ENCODE measurements around the gene NKAIN2. TPM values are rescaled to one million over a fixed set of nuclear protein-coding genes. Genes with fewer than 3 reads are reported as not detected.

NKAIN2 gene
- polyA plus RNA-seq, 1 of the 3 experiments (the other 2 are of a cell fraction): not detected

- H3K9me3 ChIP-seq: no peaks in the 10 kb centered on the region
- H3F3A ChIP-seq (replicated peaks; ENCODE audit: insufficient read depth): no peaks in the 10 kb centered on the region
- no peaks in the 10 kb centered on the region for H3K4me1 ChIP-seq (ENCODE audit: control insufficient read depth in 1 of 2, insufficient read depth in 2 of 2, low read depth in 1 of 2, low read length in 1 of 2)
- H3K9me2 ChIP-seq: no peaks in the 10 kb centered on the region
- no peak overlapping the region for H3K27ac ChIP-seq (ENCODE audit: low read depth in 2 of 2, low read length in 1 of 2)
- no peaks in the 10 kb centered on the region for H3K79me2 ChIP-seq (ENCODE audit: insufficient read depth)
- H4K20me1 ChIP-seq (ENCODE audit: insufficient read depth): no peaks in the 10 kb centered on the region
- POLR2A ChIA-PET: no interaction called here
- no peak for DNase-seq
- H3K27me3 ChIP-seq (ENCODE audit: insufficient read depth): no peaks in the 10 kb centered on the region
- H3K4me2 ChIP-seq: no peak overlapping the region
- H3K9ac ChIP-seq: no peak overlapping the region
- CTCF ChIA-PET: no interaction called here
- WGBS (ENCODE audit: low lambda C conversion rate): 0% methylated on average over 3 of the region's 3 CpGs
- TF ChIP-seq RFX5 (IDR thresholded peaks at IDR 0.05; ENCODE audit: low read length): no peak
- TF ChIP-seq, protein P1, sequence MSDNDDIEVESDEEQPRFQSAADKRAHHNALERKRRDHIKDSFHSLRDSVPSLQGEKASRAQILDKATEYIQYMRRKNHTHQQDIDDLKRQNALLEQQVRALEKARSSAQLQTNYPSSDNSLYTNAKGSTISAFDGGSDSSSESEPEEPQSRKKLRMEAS (IDR thresholded peaks at IDR 0.05; ENCODE audit: low read depth): no peak
- TF ChIP-seq YY1 (IDR thresholded peaks at IDR 0.05; ENCODE audit: low read depth): no peak
- TF ChIP-seq, protein P2, sequence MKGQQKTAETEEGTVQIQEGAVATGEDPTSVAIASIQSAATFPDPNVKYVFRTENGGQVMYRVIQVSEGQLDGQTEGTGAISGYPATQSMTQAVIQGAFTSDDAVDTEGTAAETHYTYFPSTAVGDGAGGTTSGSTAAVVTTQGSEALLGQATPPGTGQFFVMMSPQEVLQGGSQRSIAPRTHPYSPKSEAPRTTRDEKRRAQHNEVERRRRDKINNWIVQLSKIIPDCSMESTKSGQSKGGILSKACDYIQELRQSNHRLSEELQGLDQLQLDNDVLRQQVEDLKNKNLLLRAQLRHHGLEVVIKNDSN (IDR thresholded peaks at IDR 0.05; ENCODE audit: borderline replicate concordance, low read depth): no peak
- no peak for TF ChIP-seq FOXJ3 (CRISPR knock-in tag; IDR thresholded peaks at IDR 0.05)
- TF ChIP-seq REST (IDR thresholded peaks at IDR 0.05; ENCODE audit: low read depth, low read length): no peak
- TF ChIP-seq EZH2phosphoT487 (IDR thresholded peaks at IDR 0.05; ENCODE audit: borderline replicate concordance, low read depth): no peak
- no peak overlapping the region for H2AFZ ChIP-seq (ENCODE audit: low read depth)
- H3K4me3 ChIP-seq (ENCODE audit: low read depth in 2 of 2, low read length in 1 of 2): no peak overlapping the region
- H3K36me3 ChIP-seq (replicated peaks in 1 of 2; ENCODE audit: control insufficient read depth in 1 of 2, insufficient read depth in 2 of 2, low read length in 1 of 2): no peaks in the 10 kb centered on the region
Measured at GRCh38 chr6:124436803-124437202, 633.1 kb downstream of the NKAIN2 start.

GRCh38 chr6:124438546-124439065 lies 634.9 kb downstream of the NKAIN2 start:
- Histone ChIP-seq H3K4me2 (no peak overlapping the region), H3K9me2 (no peaks in the 10 kb centered on the region), H3K4me1 (ENCODE audit: control insufficient read depth in 1 of 2, insufficient read depth in 2 of 2, low read depth in 1 of 2, low read length in 1 of 2) (no peaks in the 10 kb centered on the region), H3K4me3 (ENCODE audit: low read depth in 2 of 2, low read length in 1 of 2) (no peak overlapping the region), H2AFZ (ENCODE audit: low read depth) (no peak overlapping the region), H4K20me1 (ENCODE audit: insufficient read depth) (no peaks in the 10 kb centered on the region), H3K9ac (no peak overlapping the region), H3F3A (replicated peaks; ENCODE audit: insufficient read depth) (no peaks in the 10 kb centered on the region), H3K9me3 (no peaks in the 10 kb centered on the region), H3K27ac (ENCODE audit: low read depth in 2 of 2, low read length in 1 of 2) (no peak overlapping the region), H3K27me3 (ENCODE audit: insufficient read depth) (no peaks in the 10 kb centered on the region), H3K36me3 (replicated peaks in 1 of 2; ENCODE audit: control insufficient read depth in 1 of 2, insufficient read depth in 2 of 2, low read length in 1 of 2) (no peaks in the 10 kb centered on the region), H3K79me2 (ENCODE audit: insufficient read depth) (no peaks in the 10 kb centered on the region)
- WGBS (ENCODE audit: low lambda C conversion rate): 2% methylated on average over 4 of the region's 4 CpGs
- no peak for DNase-seq
- ChIA-PET CTCF (no interaction called here), POLR2A (no interaction called here)
- no peak for TF ChIP-seq RAD21 (IDR thresholded peaks at IDR 0.05; ENCODE audit: low read length)
- TF ChIP-seq JUND (IDR thresholded peaks at IDR 0.05): no peak
- TF ChIP-seq POLR2AphosphoS5 (IDR thresholded peaks at IDR 0.05; ENCODE audit: low read depth, low read length): no peak
- TF ChIP-seq ELF1 (IDR thresholded peaks at IDR 0.05): no peak
- TF ChIP-seq NFIC (IDR thresholded peaks at IDR 0.05; ENCODE audit: borderline replicate concordance): no peak
- no peak for TF ChIP-seq FOSL2 (IDR thresholded peaks at IDR 0.05; ENCODE audit: borderline replicate concordance, low read depth)
- no peak for TF ChIP-seq GABPA (IDR thresholded peaks at IDR 0.05; ENCODE audit: low read depth)
- no peak for TF ChIP-seq EZH2phosphoT487 (IDR thresholded peaks at IDR 0.05; ENCODE audit: borderline replicate concordance, low read depth)
- no peak for TF ChIP-seq RCOR1 (IDR thresholded peaks at IDR 0.05; ENCODE audit: low read length)
- no peak for TF ChIP-seq MXI1 (IDR thresholded peaks at IDR 0.05; ENCODE audit: low read depth, low read length)
- no peak for TF ChIP-seq SIN3A (IDR thresholded peaks at IDR 0.05; ENCODE audit: borderline replicate concordance, low read depth, low read length)

Measured in SK-N-SH (cell line).